GM20000 (cell line): ENCODE data around the gene FGGY.
A peak's percentile ranks its signal among the peaks of the same experiment; 100 is the strongest.

ENCODE experiments used
- DNase-seq: peaks from one replicate; pipeline ENCODE4 v3.0.0; 2012; ENCODE audit warnings: low spot score
- TF ChIP-seq, protein P1 (sequence below): IDR thresholded peaks from 2 replicates; pipeline ENCODE4 v1.5.1; 2012; ENCODE audit warnings: mild to moderate bottlenecking, control low read depth; ENCODE audit errors: extremely low read depth, missing control alignments

Gene FGGY

DNA sequence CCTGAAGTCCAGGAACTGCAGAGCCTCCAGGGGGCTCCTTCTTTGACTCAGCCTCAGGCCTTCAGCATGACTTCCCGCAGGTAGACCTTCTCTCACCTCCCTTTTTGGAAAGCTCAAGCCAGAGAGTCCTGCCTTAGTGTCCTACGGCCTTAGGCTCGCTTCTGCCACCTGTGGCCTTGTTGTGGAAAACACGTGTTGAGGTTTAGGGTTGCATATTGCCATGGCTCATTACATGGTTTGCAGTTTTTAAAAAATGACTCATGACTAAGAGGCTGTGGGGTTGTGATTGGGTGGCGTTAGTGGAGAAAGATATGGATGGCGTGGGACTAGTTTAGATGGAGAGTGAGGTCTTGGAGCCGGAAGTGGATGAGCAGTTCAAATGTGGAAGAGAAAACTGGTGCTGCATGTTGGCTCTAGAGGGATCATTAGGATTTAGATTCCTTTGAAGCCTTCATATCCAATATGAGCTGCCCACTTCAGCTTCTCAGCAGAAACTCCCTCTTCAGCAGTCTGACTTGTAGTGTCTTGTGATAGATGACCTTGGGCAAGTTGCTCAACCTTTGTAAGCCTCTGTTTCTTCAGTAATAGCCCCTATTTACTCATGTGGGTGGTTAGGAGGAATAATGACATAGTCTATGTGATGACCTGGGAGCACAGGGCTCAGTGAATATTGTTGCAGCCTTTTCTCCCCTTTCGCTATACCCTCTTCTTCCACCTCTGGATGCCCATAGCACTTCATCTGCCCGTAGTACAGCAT lies 6.5 kb upstream of the FGGY start:
- TF ChIP-seq, protein P1, sequence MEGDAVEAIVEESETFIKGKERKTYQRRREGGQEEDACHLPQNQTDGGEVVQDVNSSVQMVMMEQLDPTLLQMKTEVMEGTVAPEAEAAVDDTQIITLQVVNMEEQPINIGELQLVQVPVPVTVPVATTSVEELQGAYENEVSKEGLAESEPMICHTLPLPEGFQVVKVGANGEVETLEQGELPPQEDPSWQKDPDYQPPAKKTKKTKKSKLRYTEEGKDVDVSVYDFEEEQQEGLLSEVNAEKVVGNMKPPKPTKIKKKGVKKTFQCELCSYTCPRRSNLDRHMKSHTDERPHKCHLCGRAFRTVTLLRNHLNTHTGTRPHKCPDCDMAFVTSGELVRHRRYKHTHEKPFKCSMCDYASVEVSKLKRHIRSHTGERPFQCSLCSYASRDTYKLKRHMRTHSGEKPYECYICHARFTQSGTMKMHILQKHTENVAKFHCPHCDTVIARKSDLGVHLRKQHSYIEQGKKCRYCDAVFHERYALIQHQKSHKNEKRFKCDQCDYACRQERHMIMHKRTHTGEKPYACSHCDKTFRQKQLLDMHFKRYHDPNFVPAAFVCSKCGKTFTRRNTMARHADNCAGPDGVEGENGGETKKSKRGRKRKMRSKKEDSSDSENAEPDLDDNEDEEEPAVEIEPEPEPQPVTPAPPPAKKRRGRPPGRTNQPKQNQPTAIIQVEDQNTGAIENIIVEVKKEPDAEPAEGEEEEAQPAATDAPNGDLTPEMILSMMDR = peak; percentile 43
- DNase-seq = peak; percentile 51

DNA sequence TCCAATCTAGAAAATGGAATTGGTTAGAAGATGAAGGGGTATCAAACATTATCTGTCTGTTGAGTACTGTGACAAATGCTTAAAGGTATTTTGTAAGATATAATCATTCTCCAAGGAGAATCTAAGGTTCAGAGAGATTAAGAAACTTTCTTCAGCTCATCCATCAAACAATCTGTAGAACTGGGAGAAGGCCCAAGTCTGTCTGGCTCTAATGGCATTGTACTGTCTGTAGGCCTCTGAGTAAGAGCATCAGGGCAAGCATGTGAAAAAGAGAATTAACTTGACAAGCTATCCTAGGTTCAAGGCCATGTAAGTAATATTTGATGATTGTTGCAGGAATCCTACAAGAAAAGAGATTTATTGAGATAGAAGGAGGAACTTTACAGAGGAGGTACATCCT lies 5.3 kb upstream of the FGGY start:
- DNase-seq = no peak
- TF ChIP-seq, protein P1 = no peak

DNA sequence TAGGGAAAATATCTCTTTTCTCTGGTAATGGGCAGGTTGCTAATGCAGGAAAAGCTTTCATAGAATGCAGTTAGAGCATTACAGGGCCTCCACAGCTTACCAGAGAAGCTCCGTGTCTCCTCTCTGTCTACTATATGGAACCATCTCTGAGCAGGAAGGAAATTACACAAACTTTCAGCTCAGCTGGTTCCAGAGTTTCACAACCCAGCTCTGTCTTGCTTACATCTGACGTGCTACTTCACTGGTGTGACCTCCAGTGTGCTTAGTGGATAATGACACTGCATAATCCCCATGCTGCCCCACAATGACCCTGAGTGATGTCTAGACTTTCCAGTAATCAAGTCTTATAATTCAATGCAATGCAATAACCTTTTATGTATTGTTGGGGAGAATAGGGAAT lies 4.3 kb upstream of the FGGY start:
- TF ChIP-seq, protein P1 = no peak
- DNase-seq = peak; percentile 50

DNA sequence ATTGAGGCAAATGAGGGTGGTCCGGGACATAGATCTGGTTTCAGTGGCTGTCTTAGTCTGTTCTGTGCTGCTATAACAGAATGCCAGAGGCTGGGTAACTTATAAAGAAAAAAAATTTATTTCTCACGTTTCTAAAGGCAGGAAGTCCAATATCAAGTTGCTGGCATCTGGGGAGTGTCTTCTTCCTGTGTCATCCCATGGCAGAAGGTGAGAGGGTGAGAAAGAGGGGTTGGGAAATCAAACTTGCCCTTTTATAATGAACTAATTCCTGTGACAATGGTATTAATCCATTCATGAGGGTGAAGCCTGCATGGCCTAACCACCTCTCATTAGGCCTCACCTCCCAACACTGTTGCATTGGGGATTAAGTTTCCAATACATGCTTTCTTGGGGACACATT lies 3.7 kb upstream of the FGGY start:
- no peak for DNase-seq
- TF ChIP-seq, protein P1 = no peak

DNA sequence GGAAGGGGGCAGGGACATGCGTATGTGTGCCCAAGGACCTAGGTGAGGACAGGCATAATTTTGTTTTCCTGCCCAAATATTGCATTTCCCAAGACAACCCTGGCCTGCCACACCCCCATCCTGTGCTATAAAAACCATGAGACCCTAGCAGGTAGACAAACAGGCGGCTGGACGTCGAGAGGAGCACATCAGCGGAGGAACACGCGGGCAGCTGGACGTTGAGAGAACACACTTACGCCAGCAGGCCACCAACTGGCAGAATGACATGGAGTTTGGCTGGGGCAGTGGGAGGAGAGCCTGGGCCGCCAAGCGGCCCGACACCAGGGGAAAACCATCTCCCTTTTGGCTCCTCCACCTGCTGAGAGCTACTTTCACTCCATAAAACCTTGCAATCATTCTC lies 3.0 kb upstream of the FGGY start:
- TF ChIP-seq, protein P1 = no peak
- no peak for DNase-seq

DNA sequence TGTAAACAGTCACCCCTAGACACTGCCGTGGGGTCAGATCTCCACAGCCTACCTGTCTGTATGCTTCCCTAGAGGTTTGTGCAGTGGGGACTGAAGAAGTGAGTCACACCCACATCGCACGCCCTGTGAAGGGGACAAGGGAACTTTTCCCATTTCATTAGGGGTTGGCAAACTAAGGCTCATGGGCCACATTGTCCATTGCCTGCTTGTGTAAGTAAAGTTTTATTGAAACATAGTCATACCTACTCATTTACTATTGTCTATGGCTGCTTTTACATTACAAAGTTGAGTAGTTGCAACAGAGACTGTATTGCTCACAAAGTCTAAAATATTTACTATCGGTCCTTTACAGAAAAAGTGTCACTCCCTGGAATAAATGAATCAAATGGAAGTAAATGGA lies 2.5 kb upstream of the FGGY start:
- TF ChIP-seq, protein P1 = no peak

DNA sequence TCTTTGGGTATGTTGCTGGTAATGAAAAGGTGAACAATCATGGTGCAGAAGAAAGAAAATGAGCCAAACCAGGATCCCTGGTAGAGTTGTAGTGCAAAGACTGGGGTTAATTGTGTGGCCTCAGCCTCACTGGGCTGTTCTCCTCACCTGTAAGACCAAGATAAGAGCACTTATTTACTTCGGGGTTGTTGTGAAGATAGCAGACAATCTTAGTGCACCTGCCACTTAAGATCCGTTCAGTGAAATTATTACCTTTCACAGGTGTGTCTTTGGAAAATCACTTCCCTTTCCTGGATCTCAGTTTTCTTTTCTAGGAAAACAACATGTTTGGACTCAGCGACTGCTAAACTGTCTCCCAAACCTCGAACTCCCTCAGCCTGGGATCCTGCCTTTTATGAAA lies 1.3 kb upstream of the FGGY start:
- no peak for DNase-seq
- TF ChIP-seq, protein P1 = no peak

More for the DNA sequence above, 2.5 kb upstream of the FGGY start:
- DNase-seq = no peak
